ENCODE data around the gene TWNK. TPM values are rescaled to one million over a fixed set of nuclear protein-coding genes. Genes with fewer than 3 reads are reported as not detected.
A peak's percentile ranks its signal among the peaks of the same experiment; 100 is the strongest.

Gene TWNK
- total RNA-seq, 1 donor from 2014 or later, result 7.3 TPM

- H3K27me3 ChIP-seq (ENCODE audit: low read depth), result peaks cover 10% of the 10 kb centered on the region
- H3K27ac ChIP-seq (replicated peaks), result peak overlapping the region; percentile 93
- TF ChIP-seq CTCF (IDR thresholded peaks at IDR 0.05; ENCODE audit: borderline replicate concordance), result no peak
- no peak overlapping the region for H3K4me3 ChIP-seq
- intact Hi-C loops (cut with micrococcal nuclease), result no loop called here
- no peak for DNase-seq
- peaks cover 43% of the 10 kb centered on the region for H3K36me3 ChIP-seq
- H3K4me1 ChIP-seq, result peaks cover 27% of the 10 kb centered on the region
- H3K9me3 ChIP-seq (replicated peaks), result no peaks in the 10 kb centered on the region
Measured at GRCh38 chr10:101040851-101041250, 53.5 kb downstream of the TWNK start.

DNA sequence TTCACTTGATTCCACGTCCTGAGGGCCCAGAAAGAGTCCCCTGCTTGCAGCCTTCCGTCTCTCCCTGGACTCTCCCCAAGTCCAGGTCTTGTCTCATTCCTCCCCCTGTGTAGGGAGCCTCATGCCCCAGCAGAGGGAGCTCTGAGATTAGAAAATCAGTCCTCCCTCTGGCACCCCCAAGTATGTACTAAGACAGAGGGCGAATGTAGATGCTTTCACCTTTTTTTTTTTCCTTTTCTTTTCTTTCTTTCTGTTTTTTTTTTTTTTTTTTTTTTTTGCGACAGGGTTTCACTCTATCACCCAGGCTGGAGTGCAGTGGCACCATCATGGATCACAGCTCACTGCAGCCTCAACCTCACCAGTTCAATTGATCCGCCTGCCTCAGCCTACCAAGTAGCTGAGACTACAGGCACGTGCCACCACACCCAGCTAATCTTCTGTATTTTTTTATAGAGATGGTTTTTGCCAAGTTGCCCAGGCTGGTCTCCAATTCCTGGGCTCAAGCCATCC, 54.0 kb downstream of the TWNK start:
- TF ChIP-seq CTCF (IDR thresholded peaks at IDR 0.05; ENCODE audit: borderline replicate concordance), result peak; percentile 89
- H3K9me3 ChIP-seq (replicated peaks), result no peaks in the 10 kb centered on the region
- DNase-seq, result peak; percentile 75
- H3K27me3 ChIP-seq (ENCODE audit: low read depth), result peaks cover 15% of the 10 kb centered on the region
- intact Hi-C loops (cut with micrococcal nuclease), result no loop called here
- H3K36me3 ChIP-seq, result peaks cover 39% of the 10 kb centered on the region
- peak overlapping the region; percentile 93 for H3K27ac ChIP-seq (replicated peaks)
- no peak overlapping the region for H3K4me3 ChIP-seq
- H3K4me1 ChIP-seq, result peaks cover 27% of the 10 kb centered on the region

DNA sequence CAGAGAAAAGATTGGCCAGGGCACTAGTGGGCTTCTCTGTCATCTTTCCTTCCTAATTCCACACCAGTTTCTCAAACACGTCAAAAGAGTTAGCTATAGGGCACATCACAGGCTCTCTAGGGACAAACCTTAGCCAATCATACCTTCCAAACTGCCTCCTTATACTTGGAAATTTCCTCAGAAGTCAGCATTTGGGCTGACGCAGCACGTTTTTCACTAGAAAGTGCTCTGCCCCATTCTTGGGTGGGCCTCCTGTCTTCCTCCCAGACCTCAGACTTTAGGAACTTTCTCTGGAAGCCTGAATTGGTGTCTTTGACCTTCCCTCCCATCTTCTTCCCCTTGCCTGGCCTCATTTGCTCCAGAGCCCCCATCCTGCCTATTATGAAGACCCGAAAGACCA, 54.8 kb downstream of the TWNK start:
- Histone ChIP-seq H3K4me3 (peak overlapping the region; percentile 66), H3K27ac (replicated peaks) (peak overlapping the region; percentile 93), H3K9me3 (replicated peaks) (no peaks in the 10 kb centered on the region), H3K27me3 (ENCODE audit: low read depth) (peaks cover 23% of the 10 kb centered on the region), H3K36me3 (peaks cover 31% of the 10 kb centered on the region), H3K4me1 (peaks cover 27% of the 10 kb centered on the region)
- DNase-seq, result no peak
- no peak for TF ChIP-seq CTCF (IDR thresholded peaks at IDR 0.05; ENCODE audit: borderline replicate concordance)
- intact Hi-C loops (cut with micrococcal nuclease), result no loop called here

DNA sequence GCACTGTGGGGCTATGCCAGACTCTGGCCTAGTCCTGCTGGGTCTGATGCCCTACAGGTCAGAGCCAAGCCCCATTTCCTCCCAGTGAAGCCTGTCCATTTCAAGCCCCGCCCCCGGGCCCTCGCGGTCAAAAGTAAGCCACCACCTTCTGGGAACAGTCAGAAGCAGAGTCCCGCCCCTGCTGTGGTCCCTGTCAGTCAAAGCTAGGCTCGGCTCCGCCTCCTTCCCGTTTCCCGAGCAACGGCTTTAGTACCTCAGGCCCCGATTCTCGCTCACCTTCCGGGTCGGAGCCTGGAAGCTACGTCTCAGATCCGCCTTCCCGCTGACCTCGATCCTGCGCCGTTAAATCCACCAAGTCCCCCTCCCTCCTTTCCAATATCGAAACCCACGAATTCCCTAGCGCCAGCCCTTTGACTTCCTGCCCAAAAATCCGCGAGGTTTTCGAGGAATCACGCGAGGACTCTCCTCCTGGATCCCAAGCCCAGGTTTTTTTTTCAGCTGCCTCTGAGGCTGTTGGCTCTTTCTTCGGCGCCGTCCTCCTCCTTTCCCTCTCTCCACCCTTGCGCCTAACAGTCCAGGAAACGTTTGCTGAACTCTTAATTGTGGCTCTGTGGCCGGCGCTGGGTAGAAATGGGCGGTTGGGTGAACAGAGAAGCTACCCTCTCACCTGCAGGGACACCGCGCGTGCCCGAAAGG, 55.5 kb downstream of the TWNK start:
- intact Hi-C loops (cut with micrococcal nuclease), result no loop called here
- Histone ChIP-seq H3K27me3 (ENCODE audit: low read depth) (peaks cover 30% of the 10 kb centered on the region), H3K4me3 (peak overlapping the region; percentile 66), H3K4me1 (peaks cover 27% of the 10 kb centered on the region), H3K27ac (replicated peaks) (peak overlapping the region; percentile 93), H3K36me3 (peaks cover 24% of the 10 kb centered on the region), H3K9me3 (replicated peaks) (no peaks in the 10 kb centered on the region)
- DNase-seq, result peak; percentile 97
- TF ChIP-seq CTCF (IDR thresholded peaks at IDR 0.05; ENCODE audit: borderline replicate concordance), result no peak

DNA sequence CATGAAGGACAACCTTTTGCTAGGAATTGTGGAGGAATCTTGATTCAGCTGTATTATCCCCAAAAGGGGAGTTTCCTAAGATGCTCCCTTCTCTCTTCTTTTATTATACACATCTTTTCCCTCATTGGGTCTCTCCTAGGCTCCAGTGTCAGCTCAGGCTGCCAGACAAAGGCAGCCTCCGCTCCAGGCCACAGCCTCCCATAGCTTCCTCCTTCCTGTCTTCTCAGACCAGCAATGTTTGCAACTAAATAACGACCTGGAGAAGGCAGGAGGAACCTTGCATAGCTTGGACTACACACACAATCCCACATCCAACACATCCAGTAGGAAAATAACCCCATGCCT, 56.0 kb downstream of the TWNK start:
- H3K27me3 ChIP-seq (ENCODE audit: low read depth), result peaks cover 35% of the 10 kb centered on the region
- no peak for TF ChIP-seq CTCF (IDR thresholded peaks at IDR 0.05; ENCODE audit: borderline replicate concordance)
- no peaks in the 10 kb centered on the region for H3K9me3 ChIP-seq (replicated peaks)
- H3K36me3 ChIP-seq, result peaks cover 19% of the 10 kb centered on the region
- no peak for DNase-seq
- H3K4me1 ChIP-seq, result peaks cover 32% of the 10 kb centered on the region
- peak overlapping the region; percentile 93 for H3K27ac ChIP-seq (replicated peaks)
- peak overlapping the region; percentile 66 for H3K4me3 ChIP-seq
- intact Hi-C loops (cut with micrococcal nuclease), result no loop called here

Small RNA genes within 50 kb of the gene (microRNA-seq; reads per million reads assigned to microRNA genes)
- not detected for gene MIR608

Other genes with a start within 250 kb of the TWNK start
- gene PAX2, start 242.0 kb upstream of the TWNK start, total RNA-seq, result not detected
- 16.4 TPM for gene SLF2, start 74.6 kb upstream of the TWNK start, total RNA-seq
- gene SEMA4G, start 18.0 kb upstream of the TWNK start, total RNA-seq, result 0.52 TPM
- 49.7 TPM for gene MRPL43, start within 50 bp of the TWNK start, total RNA-seq
- gene LZTS2, start 12.3 kb downstream of the TWNK start, total RNA-seq, result 35.6 TPM
- 0.27 TPM for gene PDZD7, start 43.6 kb downstream of the TWNK start, total RNA-seq
- gene SFXN3, start 43.7 kb downstream of the TWNK start, total RNA-seq, result 13.4 TPM
- 5.1 TPM for gene KAZALD1, start 74.4 kb downstream of the TWNK start, total RNA-seq
- not detected for gene TLX1, start 143.8 kb downstream of the TWNK start, total RNA-seq
- not detected for gene LBX1, start 241.9 kb downstream of the TWNK start, total RNA-seq

Data from left ventricle myocardium inferior (tissue), 1 donor.